GM18909 (cell line): ENCODE data around the gene MSI2.

Experiments used
- ATAC-seq: cut with Tn5 transposase; IDR thresholded peaks from one replicate; pipeline ENCODE4 v1.9.1; 2021; ENCODE audit warnings: mild to moderate bottlenecking; ENCODE audit not compliant: unreplicated experiment, poor library complexity

Gene MSI2

DNA sequence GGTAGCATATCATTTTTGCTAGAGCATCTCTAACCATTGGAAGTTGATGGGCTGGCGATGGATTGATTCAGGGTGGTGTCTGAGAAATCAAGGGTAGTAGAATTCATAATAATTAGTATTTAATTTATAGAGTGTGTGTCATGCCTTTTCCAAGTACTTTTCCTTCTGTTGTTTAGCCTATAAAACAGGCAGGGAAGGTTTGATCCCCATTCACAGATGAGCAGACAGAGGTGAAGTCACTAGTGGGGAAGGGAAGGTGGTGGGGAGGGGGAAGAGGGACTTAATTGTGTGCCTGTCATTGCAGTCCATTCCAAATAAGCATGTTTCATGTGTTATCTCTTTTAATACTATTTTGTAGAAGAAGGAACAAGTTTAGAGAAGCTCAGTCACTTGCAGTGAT, 131.3 kb downstream of the MSI2 start:
- no peak for ATAC-seq

- ATAC-seq = no peak
These were observed 131.9 kb downstream of the MSI2 start for GRCh38 chr17:57388131-57388725.

- no peak for ATAC-seq
These were observed 133.2 kb downstream of the MSI2 start for GRCh38 chr17:57389473-57389872.

- no peak for ATAC-seq
These were observed 134.9 kb downstream of the MSI2 start for GRCh38 chr17:57391076-57391825.

GRCh38 chr17:57391857-57392471, 135.6 kb downstream of the MSI2 start:
- ATAC-seq = no peak

GRCh38 chr17:57393368-57393767, 137.0 kb downstream of the MSI2 start:
- ATAC-seq = no peak

- ATAC-seq = no peak
These were observed 138.1 kb downstream of the MSI2 start for GRCh38 chr17:57394375-57394774.

GRCh38 chr17:57395721-57396321, 139.5 kb downstream of the MSI2 start:
- no peak for ATAC-seq

DNA sequence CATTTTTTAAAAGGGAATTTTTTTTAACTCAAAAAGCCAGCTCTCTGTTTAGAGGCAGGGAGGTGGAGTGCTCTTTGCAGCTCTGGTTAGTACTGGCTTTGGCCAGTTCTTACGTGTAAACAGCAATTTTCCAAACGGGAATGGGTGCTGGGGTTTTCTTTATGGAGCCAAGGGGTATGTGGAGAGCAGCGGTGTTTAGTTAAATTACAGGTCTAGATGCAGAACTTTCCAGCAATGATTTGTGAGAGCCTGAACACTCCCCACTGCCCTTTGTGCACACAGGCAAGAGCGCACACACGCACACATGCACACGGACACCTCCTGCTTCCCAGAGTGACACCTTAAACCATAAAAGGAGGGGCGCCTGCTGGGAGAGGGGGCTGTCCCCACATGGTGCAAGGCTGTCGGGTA, 140.2 kb downstream of the MSI2 start:
- no peak for ATAC-seq

- ATAC-seq = no peak
These were observed 141.1 kb downstream of the MSI2 start for GRCh38 chr17:57397402-57397801.

DNA sequence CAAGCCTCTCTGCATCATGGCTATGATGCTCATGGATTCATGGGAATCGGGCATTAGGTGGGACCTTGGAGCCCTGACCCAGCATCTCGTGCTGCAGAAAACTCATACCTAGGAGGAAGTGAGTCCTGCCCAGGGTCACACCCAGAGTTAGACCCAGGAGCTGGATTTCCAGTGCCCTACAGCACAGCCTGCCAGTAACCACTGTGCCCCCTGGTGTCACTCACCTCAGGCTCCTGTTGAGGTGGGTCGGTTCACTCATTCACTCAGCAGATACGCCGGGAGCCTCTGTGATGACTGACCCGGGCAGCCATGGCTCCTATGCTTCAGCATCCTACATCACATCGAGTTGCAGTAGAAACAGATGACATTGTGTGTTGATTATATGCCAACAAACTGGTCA, 143.4 kb downstream of the MSI2 start:
- no peak for ATAC-seq

DNA sequence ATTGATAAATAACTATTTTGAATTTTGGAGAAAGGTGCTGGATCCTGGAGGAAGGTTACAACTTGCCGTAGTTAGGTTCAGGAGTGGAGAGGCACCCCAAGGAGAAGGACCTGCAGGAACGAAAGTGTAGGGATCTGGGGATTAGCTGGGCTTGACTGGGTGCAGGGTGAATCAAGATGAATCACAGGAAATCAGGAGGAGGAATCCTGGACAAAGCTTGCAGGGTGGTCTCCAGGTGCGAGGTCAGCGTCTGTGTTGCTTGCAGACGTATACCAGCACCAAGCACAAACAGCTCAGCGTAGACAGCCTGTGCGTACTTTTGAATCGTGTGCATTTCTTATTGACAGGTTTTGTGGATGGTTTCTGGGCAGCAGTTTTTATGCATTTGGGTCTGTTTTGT, 144.3 kb downstream of the MSI2 start:
- no peak for ATAC-seq

DNA sequence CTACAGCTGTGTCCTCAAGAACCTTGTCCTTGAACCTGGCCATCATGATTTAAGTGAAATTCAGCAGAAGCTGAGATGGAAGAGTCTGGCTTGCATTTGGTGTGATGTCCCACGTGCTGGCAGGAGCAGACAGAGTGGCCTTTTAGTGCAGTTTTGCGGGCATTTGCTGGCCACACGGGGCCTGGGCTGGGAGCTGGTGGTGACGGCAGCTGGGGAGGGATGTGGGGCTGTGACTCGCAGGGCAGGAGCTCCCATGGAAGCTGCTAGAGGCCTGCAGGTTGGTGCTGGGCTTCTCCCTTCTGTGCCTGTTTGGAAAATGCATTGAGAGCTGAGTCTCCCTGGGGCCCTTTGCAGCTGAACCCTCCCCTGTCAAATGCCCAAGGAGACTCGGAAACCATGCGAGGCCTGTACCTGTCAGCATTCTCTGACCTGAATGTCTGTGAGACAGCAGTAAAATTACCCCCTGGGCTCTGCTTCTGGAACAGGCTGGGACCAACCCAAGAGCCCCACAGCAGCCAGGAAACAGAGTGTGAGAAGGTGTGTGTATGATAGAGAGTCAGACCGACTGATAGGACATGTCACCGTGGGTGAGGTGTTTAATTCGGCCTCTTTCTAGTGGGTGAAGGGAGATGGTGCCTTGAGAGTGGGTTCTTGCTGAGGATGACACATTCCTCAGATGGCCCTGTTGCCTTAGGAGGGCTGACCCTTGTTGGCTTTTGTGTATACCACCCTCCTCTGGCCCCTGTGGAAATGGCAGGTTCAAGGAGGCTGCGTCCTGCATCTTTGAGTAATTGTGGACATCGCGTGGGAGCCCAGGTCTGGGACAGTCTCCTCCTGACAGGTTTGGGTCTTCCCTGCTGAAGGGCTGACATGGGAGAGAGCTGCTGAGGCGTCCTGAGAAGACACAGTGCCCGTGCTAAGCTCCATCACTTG, 145.5 kb downstream of the MSI2 start:
- no peak for ATAC-seq

DNA sequence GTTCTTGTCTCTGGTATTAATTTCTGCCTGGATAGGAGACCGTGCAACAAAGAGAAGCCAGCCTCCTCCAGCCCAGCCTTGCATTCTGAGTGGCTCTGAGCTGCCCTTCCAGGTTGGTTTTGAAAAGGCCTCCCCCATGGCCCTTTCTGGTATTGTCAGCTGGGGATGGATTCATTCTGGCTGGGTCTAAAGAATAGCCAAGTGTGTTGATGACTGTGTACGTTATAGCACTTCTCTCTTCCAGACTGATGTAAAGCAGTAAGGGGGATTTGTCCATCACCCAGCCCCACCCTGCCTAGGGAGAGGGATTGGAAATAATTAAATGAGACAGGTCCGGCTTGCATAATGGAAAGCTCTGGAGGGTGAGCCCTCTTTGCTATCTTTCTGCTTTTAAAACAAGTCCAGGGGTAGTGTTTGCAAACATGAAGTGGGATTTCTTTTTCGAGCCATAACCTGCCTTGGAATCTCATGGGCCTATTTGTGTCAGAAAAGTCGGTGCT, 146.4 kb downstream of the MSI2 start:
- ATAC-seq = no peak

DNA sequence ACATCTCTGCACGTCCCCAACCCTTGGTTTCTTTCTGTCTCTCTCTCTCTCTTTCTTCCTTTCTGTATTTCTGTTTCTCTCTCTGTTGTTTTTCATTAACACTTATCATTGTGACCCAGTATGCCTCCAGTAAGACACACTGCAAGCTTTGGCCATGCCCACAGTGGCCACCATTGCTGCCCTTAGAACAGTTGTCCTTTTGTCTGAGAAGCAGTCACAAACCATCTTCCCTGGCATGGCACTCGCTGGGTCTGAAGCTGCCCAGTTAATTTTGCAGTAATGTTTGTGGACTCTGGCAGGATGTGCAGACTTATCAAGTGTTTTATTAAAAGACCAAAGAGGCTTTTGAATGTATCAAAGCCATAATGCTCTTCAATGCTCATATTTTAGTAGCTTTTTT, 146.9 kb downstream of the MSI2 start:
- no peak for ATAC-seq

DNA sequence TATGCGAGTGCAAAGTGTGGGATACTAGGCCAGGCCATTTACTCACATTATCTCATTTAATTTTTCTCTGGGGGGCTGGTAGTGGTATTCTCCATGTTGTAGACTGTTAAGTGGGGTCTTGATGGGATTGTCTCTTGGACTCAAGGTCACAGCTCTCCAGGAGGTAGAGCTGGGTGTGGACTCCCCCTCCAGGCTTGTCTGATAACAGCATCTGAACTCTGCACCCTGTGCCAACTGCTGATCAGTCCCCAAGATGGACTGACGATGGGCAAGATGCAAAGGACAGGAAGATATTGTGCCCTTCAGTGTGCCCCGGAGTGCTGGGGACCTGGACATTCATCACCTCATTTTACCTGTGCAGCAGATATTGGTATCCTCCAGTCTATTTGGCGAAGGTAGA, 147.8 kb downstream of the MSI2 start:
- ATAC-seq = no peak

- ATAC-seq = no peak
These were observed 148.6 kb downstream of the MSI2 start for GRCh38 chr17:57404795-57405490.

GRCh38 chr17:57405491-57406072, 149.3 kb downstream of the MSI2 start:
- no peak for ATAC-seq
